Kidney (tissue), 14 donors: ENCODE results near the gene ACER2. TPM values are rescaled to one million over a fixed set of nuclear protein-coding genes. Genes with fewer than 3 reads are reported as not detected.
"Not testable (repeated sequence)": the region's sequence is repeated elsewhere in the genome, so short reads cannot be mapped to it uniquely, and the experiment has no call there.

Experiments
- DNase-seq, 5 donors: peaks; one replicate each; pipeline ENCODE4 v3.0.0-alpha.2; 2013 to 2020
- FAIRE-seq: peaks from 2 replicates; lab custom pipeline; 2012; peaks lifted over from hg19 to GRCh38; lab: Jason Lieb, UNC
- H3K27ac ChIP-seq, 2 donors: one replicate each; pipeline ENCODE4 v1.7.0; 2013; ENCODE audit warnings: low read depth in 2 of 2, low read length in 2 of 2, inconsistent platforms in 1 of 2
- H3K27me3 ChIP-seq: one replicate; pipeline ENCODE4 v1.7.1; 2013; ENCODE audit warnings: low read length, inconsistent platforms; ENCODE audit not compliant: control insufficient read depth, insufficient read depth
- H3K36me3 ChIP-seq, 3 donors: one replicate each; pipeline versions ENCODE4 v1.7.0 to v1.7.1; 2013; ENCODE audit warnings: low read length in 3 of 3, control low read depth in 1 of 3, inconsistent platforms in 1 of 3; ENCODE audit not compliant: insufficient read depth in 3 of 3, control insufficient read depth in 2 of 3
- H3K4me1 ChIP-seq, 3 donors: one replicate each; pipeline versions ENCODE4 v1.7.0 to v1.7.1; 2013; ENCODE audit warnings: low read length in 3 of 3, inconsistent platforms in 1 of 3, low read depth in 1 of 3; ENCODE audit not compliant: control insufficient read depth in 2 of 3, insufficient read depth in 2 of 3
- H3K4me3 ChIP-seq, 3 donors: one replicate each; pipeline versions ENCODE4 v1.7.0 to v1.8.1; 2013; ENCODE audit warnings: low read length in 3 of 3, control low read depth in 1 of 3, inconsistent platforms in 1 of 3
- H3K9ac ChIP-seq, 3 donors: one replicate each; pipeline versions ENCODE4 v1.7.0 to v1.7.1; 2013; ENCODE audit warnings: low read length in 3 of 3, control low read depth in 1 of 3, inconsistent platforms in 1 of 3
- H3K9me3 ChIP-seq, 3 donors: one replicate each; pipeline versions ENCODE4 v1.7.0 to v1.7.1; 2013; ENCODE audit warnings: low read length in 3 of 3, control low read depth in 1 of 3, inconsistent platforms in 1 of 3; ENCODE audit not compliant: control insufficient read depth in 2 of 3, insufficient read depth in 1 of 3
- CTCF ChIP-seq: IDR thresholded peaks from 3 replicates; pipeline ENCODE4 v1.5.1; 2012; ENCODE audit warnings: mild to moderate bottlenecking, moderate library complexity, borderline replicate concordance; ENCODE audit not compliant: insufficient read depth; ENCODE audit errors: extremely low read depth
- intact Hi-C: fragments of 100-400 bp; cut with DNase I; formaldehyde crosslinking; loops from one replicate; pipeline ENCODE4 v1.11.1; 2022
- polyA plus RNA-seq: library from polyadenylated mRNA; stranded (reverse); fragments of 350-450 nt; fragmentation: Illumina TruSeq; extraction: RNeasy Lipid Tissue Mini Kit (QIAGEN cat#74804); gene quantifications from one replicate; pipeline ENCODE4 v1.2.3, GENCODE V29; 2014; ENCODE audit warnings: low read depth, low replicate concordance; ENCODE audit not compliant: insufficient read depth
- total RNA-seq: library from RNA; stranded (reverse); fragmentation: NEBNext Ultra II Directional; extraction: Animal tissue kit (Norgen Biotek cat#: 25700); gene quantifications from one replicate; pipeline ENCODE4 v1.2.1, GENCODE V29; 2021
- donor health status: control.
- donor health status: control.
- donor health status: control.
- donor health status: control.
- donor health status: control.
- donor health status: DM: yes; HTN: yes; CAD: no.
- donor health status: Normal renal cell carcinoma (clear cell type).

The ACER2 gene
- total and polyA plus RNA-seq, 2 donors from 2014 or later: 0.28 to 4.2 TPM

DNA sequence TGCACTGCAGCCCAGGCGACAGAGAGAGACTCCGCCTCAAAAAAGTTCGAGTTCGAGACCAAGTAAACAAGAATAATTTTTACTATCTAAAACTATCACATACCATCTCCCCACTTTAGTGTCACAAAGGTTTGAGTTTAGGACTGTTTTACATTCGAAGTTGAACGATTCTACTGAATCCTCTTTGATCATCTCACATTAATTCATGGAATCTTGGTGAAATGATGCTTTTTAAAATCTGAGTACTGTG is 28.1 kb upstream of the ACER2 start:
- TF ChIP-seq CTCF: no peak
- peak overlapping the region in 1 of 2 donors; percentile 92 for H3K27ac ChIP-seq
- no peaks in the 10 kb centered on the region for H3K27me3 ChIP-seq
- FAIRE-seq (no peak), DNase-seq (peak in 1 of 5 donors; percentile 13)
- H3K36me3 ChIP-seq: peaks cover 9 to 33% (median 15%) of the 10 kb centered on the region in 3 donors
- H3K9ac ChIP-seq: peak overlapping the region; percentile 93 to 98 (median 97)
- peaks cover 4 to 23% (median 18%) of the 10 kb centered on the region in 3 donors for H3K4me1 ChIP-seq
- intact Hi-C loops: no loop called here
- peak overlapping the region; percentile 96 to 100 (median 99) for H3K4me3 ChIP-seq
- H3K9me3 ChIP-seq: no peaks in the 10 kb centered on the region

- Histone ChIP-seq H3K4me1 (peaks cover 4 to 23% (median 18%) of the 10 kb centered on the region in 3 donors), H3K36me3 (peaks cover 8 to 24% (median 9%) of the 10 kb centered on the region in 3 donors), H3K4me3 (no peak overlapping the region), H3K9me3 (no peaks in the 10 kb centered on the region), H3K9ac (no peak overlapping the region), H3K27me3 (no peaks in the 10 kb centered on the region), H3K27ac (no peak overlapping the region)
- FAIRE-seq (no peak), DNase-seq (no peak)
- intact Hi-C loops: no loop called here
- TF ChIP-seq CTCF: no peak
Observed at GRCh38 chr9:19381656-19382055, 27.2 kb upstream of the ACER2 start.

DNA sequence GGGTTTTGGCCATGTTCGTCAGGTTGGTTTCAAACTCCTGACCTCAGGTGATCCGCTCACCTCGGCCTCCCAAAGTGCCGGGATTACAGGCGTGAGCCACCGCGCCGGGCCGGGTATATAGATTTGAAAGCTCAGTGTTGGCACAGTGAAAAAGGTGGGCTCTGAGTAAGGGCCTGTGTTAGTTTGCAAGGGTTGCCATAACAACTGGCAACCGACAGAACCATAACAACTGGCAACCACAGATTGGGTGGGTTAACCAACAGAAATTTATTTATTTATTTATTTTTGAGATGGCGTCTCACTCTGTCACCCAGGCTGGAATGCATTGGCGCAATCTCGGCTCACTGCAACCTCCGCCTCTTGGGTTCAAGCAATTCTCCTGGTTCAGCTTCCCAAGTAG is 23.6 kb upstream of the ACER2 start:
- H3K27ac ChIP-seq, FAIRE-seq, intact Hi-C loops, H3K9ac ChIP-seq, H3K9me3 ChIP-seq, DNase-seq, H3K27me3 ChIP-seq, H3K36me3 ChIP-seq, H3K4me3 ChIP-seq, H3K4me1 ChIP-seq: not testable (repeated sequence)

DNA sequence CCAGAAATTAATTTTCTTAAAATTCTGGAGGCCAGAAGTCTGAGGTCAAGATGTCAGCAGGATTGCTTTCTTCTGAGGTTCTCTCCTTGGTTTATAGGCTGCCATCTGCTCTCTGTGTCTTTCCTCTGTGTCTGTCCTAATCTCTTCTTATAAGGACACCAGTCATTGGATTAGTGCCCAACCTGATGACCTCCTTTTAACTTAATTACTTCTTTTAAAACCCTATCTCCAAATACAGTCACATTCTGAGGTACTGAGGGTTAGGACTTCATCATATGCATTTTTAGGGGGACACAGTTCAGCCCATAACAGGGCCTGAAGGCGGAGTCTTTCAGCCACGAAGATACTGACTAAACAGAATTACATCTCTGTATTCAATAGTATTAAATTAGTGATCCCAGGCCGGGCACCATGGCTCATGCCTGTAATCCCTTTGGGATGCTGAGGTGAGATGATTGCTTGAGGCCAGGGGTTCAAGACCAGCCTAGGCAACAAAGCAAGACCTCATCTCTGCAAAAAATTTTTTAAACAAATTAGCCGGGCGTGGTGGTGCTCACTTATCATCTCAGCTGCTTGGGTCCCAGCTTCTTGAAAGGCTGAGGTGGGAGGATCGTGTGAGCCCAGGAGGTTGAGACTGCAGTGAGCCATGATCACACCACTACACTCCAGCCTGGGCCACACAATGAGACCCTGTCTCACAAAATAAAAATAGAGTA is 22.9 kb upstream of the ACER2 start:
- Histone ChIP-seq H3K4me1 (no peaks in the 10 kb centered on the region), H3K4me3 (no peak overlapping the region), H3K9ac (no peak overlapping the region), H3K9me3 (no peaks in the 10 kb centered on the region), H3K27me3 (no peaks in the 10 kb centered on the region), H3K27ac (no peak overlapping the region), H3K36me3 (no peaks in the 10 kb centered on the region)
- intact Hi-C loops: no loop called here
- TF ChIP-seq CTCF: no peak
- DNase-seq (no peak), FAIRE-seq (no peak)
